Left ventricle myocardium inferior (tissue), 1 donor: Measurements from ENCODE around the gene ABCB1. TPM values are rescaled to one million over a fixed set of nuclear protein-coding genes. Genes with fewer than 3 reads are reported as not detected.

Source experiments
- DNase-seq: peaks from one replicate; pipeline ENCODE4 v3.0.0-alpha.2; 2020
- H3K27ac ChIP-seq: fragments of 200-600 bp; replicated peaks from 2 replicates; pipeline ENCODE4 v1.8.0; 2021
- H3K27me3 ChIP-seq: fragments of 200-600 bp; 2 replicates; pipeline ENCODE4 v1.8.0; 2021; ENCODE audit warnings: low read depth
- H3K36me3 ChIP-seq: fragments of 200-600 bp; 2 replicates; pipeline ENCODE4 v1.8.0; 2021
- H3K4me1 ChIP-seq: fragments of 200-600 bp; 2 replicates; pipeline ENCODE4 v1.8.0; 2021
- H3K4me3 ChIP-seq: fragments of 200-600 bp; 2 replicates; pipeline ENCODE4 v1.8.0; 2021; ENCODE audit warnings: mild to moderate bottlenecking, moderate library complexity
- H3K9me3 ChIP-seq: fragments of 200-600 bp; replicated peaks from 2 replicates; pipeline ENCODE4 v1.8.0; 2021
- intact Hi-C: fragments of 100-400 bp; cut with micrococcal nuclease; formaldehyde crosslinking; loops from one replicate; pipeline ENCODE4 v1.11.0; 2022
- total RNA-seq: library from RNA; stranded (reverse); fragmentation: NEBNext Ultra II Directional; extraction: Animal tissue kit (Norgen Biotek cat#: 25700); gene quantifications from one replicate; pipeline ENCODE4 v1.2.1, GENCODE V29; 2021
- TF ChIP-seq, protein P1 (sequence below): fragments of 200-600 bp; IDR thresholded peaks from 2 replicates; pipeline ENCODE4 v1.8.0; 2021; ENCODE audit warnings: antibody characterized with exemption, mild to moderate bottlenecking, borderline replicate concordance
- donor health status: DM: no; HTN: yes; CAD: no; lungs with severe emphysema.

The ABCB1 gene
- total RNA-seq, 1 donor from 2014 or later: 1.0 TPM

DNA sequence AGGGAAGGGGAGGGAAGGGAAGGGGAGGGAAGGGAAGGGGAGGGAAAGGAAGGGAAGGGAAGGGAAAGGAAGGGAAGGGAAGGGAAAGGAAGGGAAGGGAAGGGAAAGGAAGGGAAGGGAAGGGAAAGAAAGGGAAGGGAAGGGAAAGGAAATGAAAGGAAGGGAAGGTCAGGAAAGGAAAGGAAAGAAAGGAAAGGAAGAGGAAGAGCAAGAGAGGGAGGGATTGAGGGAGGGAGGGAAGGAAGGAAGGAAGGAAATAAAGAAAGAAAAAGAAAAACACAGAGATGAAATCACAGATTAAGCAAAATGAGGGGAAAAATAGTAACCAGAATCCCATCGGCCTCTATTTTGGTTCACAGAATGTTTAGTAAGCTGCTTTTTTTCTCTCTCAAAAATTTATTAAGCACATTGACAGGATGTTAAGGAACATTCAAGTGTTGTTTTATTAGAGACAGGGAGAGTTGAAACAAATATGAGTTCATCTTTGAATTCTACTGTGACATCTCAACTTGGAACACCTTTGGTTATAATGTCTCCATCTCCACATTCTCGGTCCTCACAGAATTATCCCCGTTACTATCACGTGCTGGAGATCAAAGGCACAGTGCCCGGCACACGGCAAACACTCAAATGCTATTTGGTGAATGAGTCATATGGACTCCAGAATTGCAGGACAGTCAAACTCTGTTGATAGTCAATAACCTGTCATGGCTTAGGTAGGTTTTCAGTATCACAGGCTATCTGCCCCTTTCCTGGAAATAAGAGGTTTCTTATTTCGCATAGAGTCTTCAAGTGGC lies 52.4 kb downstream of the ABCB1 start:
- intact Hi-C loops: no loop called here
- Histone ChIP-seq H3K4me3 (no peak overlapping the region), H3K36me3 (no peaks in the 10 kb centered on the region), H3K4me1 (no peaks in the 10 kb centered on the region), H3K27ac (no peak overlapping the region), H3K9me3 (no peaks in the 10 kb centered on the region), H3K27me3 (no peaks in the 10 kb centered on the region)
- TF ChIP-seq, protein P1, sequence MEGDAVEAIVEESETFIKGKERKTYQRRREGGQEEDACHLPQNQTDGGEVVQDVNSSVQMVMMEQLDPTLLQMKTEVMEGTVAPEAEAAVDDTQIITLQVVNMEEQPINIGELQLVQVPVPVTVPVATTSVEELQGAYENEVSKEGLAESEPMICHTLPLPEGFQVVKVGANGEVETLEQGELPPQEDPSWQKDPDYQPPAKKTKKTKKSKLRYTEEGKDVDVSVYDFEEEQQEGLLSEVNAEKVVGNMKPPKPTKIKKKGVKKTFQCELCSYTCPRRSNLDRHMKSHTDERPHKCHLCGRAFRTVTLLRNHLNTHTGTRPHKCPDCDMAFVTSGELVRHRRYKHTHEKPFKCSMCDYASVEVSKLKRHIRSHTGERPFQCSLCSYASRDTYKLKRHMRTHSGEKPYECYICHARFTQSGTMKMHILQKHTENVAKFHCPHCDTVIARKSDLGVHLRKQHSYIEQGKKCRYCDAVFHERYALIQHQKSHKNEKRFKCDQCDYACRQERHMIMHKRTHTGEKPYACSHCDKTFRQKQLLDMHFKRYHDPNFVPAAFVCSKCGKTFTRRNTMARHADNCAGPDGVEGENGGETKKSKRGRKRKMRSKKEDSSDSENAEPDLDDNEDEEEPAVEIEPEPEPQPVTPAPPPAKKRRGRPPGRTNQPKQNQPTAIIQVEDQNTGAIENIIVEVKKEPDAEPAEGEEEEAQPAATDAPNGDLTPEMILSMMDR: no peak
- DNase-seq: no peak

DNA sequence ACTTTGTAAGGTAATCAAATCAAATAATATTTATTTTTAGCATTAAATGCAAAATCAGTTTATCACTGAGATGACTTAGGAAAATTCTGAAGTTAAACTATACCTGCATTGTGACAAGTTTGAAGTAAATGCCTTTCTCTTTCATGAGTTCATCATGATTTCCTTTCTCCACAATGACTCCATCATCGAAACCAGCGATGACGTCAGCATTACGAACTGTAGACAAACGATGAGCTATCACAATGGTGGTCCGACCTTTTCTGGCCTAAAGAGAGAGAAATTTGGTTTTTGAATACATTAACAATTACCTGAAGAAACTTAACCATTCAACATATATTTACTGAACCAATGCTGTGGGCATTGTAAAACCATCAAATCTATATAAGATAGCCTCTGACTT lies 54.9 kb downstream of the ABCB1 start:
- intact Hi-C loops: no loop called here
- TF ChIP-seq, protein P1: no peak
- Histone ChIP-seq H3K4me3 (no peak overlapping the region), H3K4me1 (no peaks in the 10 kb centered on the region), H3K27ac (no peak overlapping the region), H3K27me3 (no peaks in the 10 kb centered on the region), H3K36me3 (no peaks in the 10 kb centered on the region), H3K9me3 (no peaks in the 10 kb centered on the region)
- no peak for DNase-seq

DNA sequence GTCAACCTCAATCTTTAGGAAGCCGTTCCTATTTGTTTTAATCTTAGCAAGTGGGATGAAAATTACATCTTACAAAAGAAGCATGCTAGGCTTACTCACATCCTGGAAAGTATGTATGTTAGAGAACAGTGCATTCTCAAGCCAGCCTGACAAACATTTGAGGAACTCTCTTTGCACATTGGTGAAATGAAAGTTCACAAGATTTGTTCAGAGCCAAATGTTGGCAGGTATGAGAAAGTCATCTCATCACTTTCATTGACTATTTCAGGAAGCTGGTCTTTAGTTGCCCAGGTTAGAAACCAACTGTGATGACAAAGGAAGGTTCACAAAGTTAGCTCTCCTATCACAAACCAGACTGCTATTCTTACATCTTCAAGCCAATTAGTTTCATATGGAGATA lies 57.1 kb downstream of the ABCB1 start:
- no peak overlapping the region for H3K27ac ChIP-seq
- intact Hi-C loops: no loop called here
- TF ChIP-seq, protein P1: no peak

DNA sequence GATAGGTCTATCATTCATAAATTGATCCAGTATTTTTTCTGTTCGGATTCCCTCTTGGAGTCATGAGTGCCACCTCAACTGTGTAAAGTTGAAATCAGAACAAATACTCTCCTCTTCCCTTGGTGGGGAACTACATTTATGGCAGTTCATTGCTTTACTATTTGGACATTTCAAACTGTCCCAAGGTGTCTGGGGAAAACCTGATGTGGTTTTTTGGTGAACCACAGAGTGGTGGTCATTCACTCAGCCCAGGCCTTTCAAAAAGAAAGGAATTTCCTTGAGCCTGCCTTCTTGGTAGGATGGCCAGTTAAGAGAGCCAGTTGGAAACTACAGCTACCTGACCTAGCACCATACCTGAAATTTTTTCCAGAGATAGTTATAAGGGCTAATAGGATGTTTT lies 59.0 kb downstream of the ABCB1 start:
- Histone ChIP-seq H3K4me1 (no peaks in the 10 kb centered on the region), H3K27me3 (no peaks in the 10 kb centered on the region), H3K36me3 (no peaks in the 10 kb centered on the region), H3K27ac (no peak overlapping the region), H3K9me3 (no peaks in the 10 kb centered on the region), H3K4me3 (no peak overlapping the region)
- TF ChIP-seq, protein P1: no peak
- intact Hi-C loops: no loop called here
- DNase-seq: no peak

More for the DNA sequence above, 57.1 kb downstream of the ABCB1 start:
- no peaks in the 10 kb centered on the region for H3K27me3 ChIP-seq
- no peaks in the 10 kb centered on the region for H3K4me1 ChIP-seq
- DNase-seq: no peak
- H3K36me3 ChIP-seq: no peaks in the 10 kb centered on the region
- no peak overlapping the region for H3K4me3 ChIP-seq
- H3K9me3 ChIP-seq: no peaks in the 10 kb centered on the region

DNA sequence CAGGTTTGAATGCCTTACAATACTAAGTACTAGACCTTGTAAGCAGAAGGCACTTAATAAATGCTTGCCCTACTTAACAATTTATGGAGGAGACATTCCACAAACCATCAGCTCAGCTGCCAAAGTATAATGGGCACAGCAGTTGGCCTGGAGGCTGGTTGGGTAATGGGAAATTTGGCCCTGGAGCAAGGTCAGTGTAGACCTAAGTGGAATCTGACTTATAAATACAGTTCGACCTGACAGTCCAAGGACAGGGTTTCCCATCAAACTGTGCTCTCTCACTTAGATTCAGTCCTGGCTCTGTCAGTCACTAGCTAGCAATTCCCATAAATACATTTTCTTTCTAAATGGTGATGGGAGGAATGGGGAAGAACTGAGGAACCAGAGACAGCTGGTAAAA lies 62.6 kb downstream of the ABCB1 start:
- DNase-seq: no peak
- no peaks in the 10 kb centered on the region for H3K9me3 ChIP-seq
- H3K27me3 ChIP-seq: no peaks in the 10 kb centered on the region
- no peak overlapping the region for H3K4me3 ChIP-seq
- TF ChIP-seq, protein P1: no peak
- intact Hi-C loops: no loop called here
- H3K4me1 ChIP-seq: no peaks in the 10 kb centered on the region
- no peak overlapping the region for H3K27ac ChIP-seq
- no peaks in the 10 kb centered on the region for H3K36me3 ChIP-seq
